ENCODE results near the gene LRP8.

LRP8 gene

GRCh38 chr1:53288002-53288789 lies 39.7 kb downstream of the LRP8 start:
- TF ChIP-seq EZH2phosphoT487 (conservative IDR thresholded peaks at IDR 0.05; ENCODE audit: low read length) (no peak), CTCF (IDR thresholded peaks at IDR 0.05; ENCODE audit: insufficient read depth, low read length, poor library complexity, severe bottlenecking) (no peak)
- Histone ChIP-seq H3K36me3 (ENCODE audit: low read length) (peaks cover 8% of the 10 kb centered on the region; the same call in 1 of the 2 replicates), H3K9me3 (ENCODE audit: insufficient read depth, low read length) (no peaks in the 10 kb centered on the region), H3K9me2 (replicated peaks; ENCODE audit: insufficient read depth, low read length) (no peaks in the 10 kb centered on the region), H3K4me2 (ENCODE audit: low read depth, low read length, poor library complexity, severe bottlenecking) (no peak overlapping the region), H3F3A (ENCODE audit: insufficient read depth) (no peaks in the 10 kb centered on the region), H3K9ac (ENCODE audit: low read length) (no peak overlapping the region), H3K4me3 (ENCODE audit: insufficient read depth, low read length, poor library complexity, severe bottlenecking) (no peak overlapping the region), H3K27ac (ENCODE audit: low read depth, low read length) (no peak overlapping the region), H3K79me2 (ENCODE audit: insufficient read depth, low read length) (peaks cover 8% of the 10 kb centered on the region; the same call in 1 of the 2 replicates), H2AFZ (ENCODE audit: low read depth, low read length, severe bottlenecking) (no peak overlapping the region), H4K20me1 (ENCODE audit: low read depth, low read length) (no peaks in the 10 kb centered on the region; the same call in 1 of the 2 replicates), H3K27me3 (ENCODE audit: low read length) (no peaks in the 10 kb centered on the region)

DNA sequence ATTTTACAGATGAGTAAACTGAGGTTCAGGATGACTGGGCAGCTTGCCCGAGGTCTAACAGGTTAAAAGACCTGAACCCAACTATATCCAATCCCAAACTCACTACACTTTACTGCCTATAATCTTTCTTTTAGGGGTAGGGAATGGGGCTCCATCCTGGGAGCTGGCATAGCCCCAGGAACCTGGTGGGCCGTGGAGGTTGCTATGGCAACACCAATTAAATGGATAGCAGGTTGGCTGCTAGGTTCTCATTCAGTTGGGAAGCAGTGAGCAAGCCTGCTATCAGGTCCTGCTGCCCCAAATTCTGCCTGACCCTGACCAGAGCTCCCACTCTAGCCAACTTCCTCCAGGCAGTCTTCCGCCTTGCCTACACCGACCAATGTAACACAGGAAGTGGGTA lies 40.9 kb downstream of the LRP8 start:
- no peaks in the 10 kb centered on the region for H3K9me3 ChIP-seq (ENCODE audit: insufficient read depth, low read length)
- no peak overlapping the region for H2AFZ ChIP-seq (ENCODE audit: low read depth, low read length, severe bottlenecking)
- no peaks in the 10 kb centered on the region for H3K9me2 ChIP-seq (replicated peaks; ENCODE audit: insufficient read depth, low read length)
- TF ChIP-seq EZH2phosphoT487 (conservative IDR thresholded peaks at IDR 0.05; ENCODE audit: low read length) = no peak
- TF ChIP-seq CTCF (IDR thresholded peaks at IDR 0.05; ENCODE audit: insufficient read depth, low read length, poor library complexity, severe bottlenecking) = no peak
- no peaks in the 10 kb centered on the region for H3K79me2 ChIP-seq (ENCODE audit: insufficient read depth, low read length)
- peaks cover 8% of the 10 kb centered on the region; the same call in 1 of the 2 replicates for H3K36me3 ChIP-seq (ENCODE audit: low read length)
- no peaks in the 10 kb centered on the region for H3F3A ChIP-seq (ENCODE audit: insufficient read depth)
- H3K4me2 ChIP-seq (ENCODE audit: low read depth, low read length, poor library complexity, severe bottlenecking) = no peak overlapping the region
- H4K20me1 ChIP-seq (ENCODE audit: low read depth, low read length) = no peaks in the 10 kb centered on the region; the same call in 1 of the 2 replicates
- H3K27me3 ChIP-seq (ENCODE audit: low read length) = no peaks in the 10 kb centered on the region
- H3K4me3 ChIP-seq (ENCODE audit: insufficient read depth, low read length, poor library complexity, severe bottlenecking) = no peak overlapping the region
- H3K27ac ChIP-seq (ENCODE audit: low read depth, low read length) = no peak overlapping the region
- no peak overlapping the region for H3K9ac ChIP-seq (ENCODE audit: low read length)

DNA sequence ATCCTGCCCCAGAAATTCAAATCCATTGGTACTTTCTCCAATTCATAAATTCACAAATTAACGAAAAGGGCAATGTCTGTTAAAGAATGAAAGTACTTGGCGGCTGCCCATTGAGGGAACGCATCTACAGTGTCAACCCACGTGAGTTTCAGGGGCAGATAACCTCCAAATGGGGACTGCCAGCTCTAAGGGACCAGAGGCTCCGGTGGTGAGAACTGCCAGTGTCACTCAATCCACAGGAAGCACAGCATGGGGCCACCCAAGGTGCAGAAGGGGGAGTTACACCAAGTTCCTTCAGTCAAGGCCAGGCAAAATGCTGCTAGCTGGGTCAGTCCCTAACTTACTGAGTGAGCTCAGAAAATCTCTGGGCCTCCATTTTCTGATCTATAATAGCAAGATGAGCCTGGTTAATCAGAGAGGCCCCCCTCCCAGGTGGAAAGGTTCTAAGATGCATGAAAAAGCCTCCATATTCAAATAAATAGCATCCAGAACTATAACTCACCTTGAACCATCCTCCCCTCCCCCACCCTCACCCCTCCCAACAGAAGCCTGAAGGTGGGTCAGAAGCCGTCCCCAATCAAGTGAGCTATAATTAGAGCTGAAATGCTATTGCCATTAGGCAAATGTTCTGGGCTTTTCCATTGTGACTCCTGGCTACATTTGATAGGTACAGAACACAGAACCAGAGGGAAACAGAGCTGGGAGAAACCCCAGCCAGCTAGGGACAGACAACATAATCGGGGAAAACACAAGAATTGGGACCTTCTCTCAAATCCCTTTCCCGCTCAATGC lies 41.7 kb downstream of the LRP8 start:
- Histone ChIP-seq H3K9me3 (ENCODE audit: insufficient read depth, low read length) (no peaks in the 10 kb centered on the region), H3K27ac (ENCODE audit: low read depth, low read length) (no peak overlapping the region), H4K20me1 (ENCODE audit: low read depth, low read length) (no peaks in the 10 kb centered on the region), H3K36me3 (ENCODE audit: low read length) (peaks cover 8% of the 10 kb centered on the region; the same call in 1 of the 2 replicates), H3F3A (ENCODE audit: insufficient read depth) (no peaks in the 10 kb centered on the region), H3K9ac (ENCODE audit: low read length) (no peak overlapping the region), H3K4me2 (ENCODE audit: low read depth, low read length, poor library complexity, severe bottlenecking) (no peak overlapping the region), H3K4me3 (ENCODE audit: insufficient read depth, low read length, poor library complexity, severe bottlenecking) (no peak overlapping the region), H3K9me2 (replicated peaks; ENCODE audit: insufficient read depth, low read length) (no peaks in the 10 kb centered on the region), H3K79me2 (ENCODE audit: insufficient read depth, low read length) (no peaks in the 10 kb centered on the region), H2AFZ (ENCODE audit: low read depth, low read length, severe bottlenecking) (no peak overlapping the region), H3K27me3 (ENCODE audit: low read length) (no peaks in the 10 kb centered on the region)
- TF ChIP-seq CTCF (IDR thresholded peaks at IDR 0.05; ENCODE audit: insufficient read depth, low read length, poor library complexity, severe bottlenecking) (no peak), EZH2phosphoT487 (conservative IDR thresholded peaks at IDR 0.05; ENCODE audit: low read length) (no peak)

All from SU-DHL-6 (cell line).